H1 (cell line): Measurements from ENCODE around the gene DEDD. TPM values are rescaled to one million over a fixed set of nuclear protein-coding genes. Genes with fewer than 3 reads are reported as not detected.

Source experiments
- BCL11A ChIP-seq, 2 experiments: IDR thresholded peaks; one replicate each; pipeline ENCODE4 v1.6.1; 2011; ENCODE audit warnings: low read depth in 2 of 2, low read length in 2 of 2, mild to moderate bottlenecking in 2 of 2
- KDM4A ChIP-seq: IDR thresholded peaks from one replicate; pipeline ENCODE4 v1.7.1; 2012; ENCODE audit warnings: low read depth, mild to moderate bottlenecking, moderate library complexity, low read length, inconsistent platforms; ENCODE audit not compliant: severe bottlenecking
- NRF1 ChIP-seq: IDR thresholded peaks from 2 replicates; pipeline ENCODE4 v1.6.1; 2011; ENCODE audit warnings: mild to moderate bottlenecking, low read depth, low read length, improper control_type of control experiment
- PHF8 ChIP-seq: fragments of 200-600 bp; sonication (generic); conservative IDR thresholded peaks from 2 replicates; pipeline ENCODE4 v1.7.1; 2012; ENCODE audit warnings: low read depth, mild to moderate bottlenecking, inconsistent platforms, low read length, moderate library complexity
- RBBP5 ChIP-seq: IDR thresholded peaks from 2 replicates; pipeline ENCODE4 v1.7.1; 2012; ENCODE audit warnings: low read depth, mild to moderate bottlenecking, inconsistent platforms, low read length, moderate library complexity, borderline replicate concordance
- RXRA ChIP-seq: IDR thresholded peaks from 2 replicates; pipeline ENCODE4 v1.6.1; 2011; ENCODE audit warnings: low read depth, mild to moderate bottlenecking, low read length, moderate library complexity; ENCODE audit not compliant: insufficient read depth
- SP4 ChIP-seq: IDR thresholded peaks from 2 replicates; pipeline ENCODE4 v1.6.1; 2012; ENCODE audit warnings: low read length, inconsistent platforms
- SRF ChIP-seq: IDR thresholded peaks from 2 replicates; pipeline ENCODE4 v1.6.1; 2011; ENCODE audit warnings: mild to moderate bottlenecking, low read depth, low read length, moderate library complexity
- polyA plus RNA-seq, 7 experiments: library from polyadenylated mRNA; depleted of rRNA in 3 of 7; stranded (reverse) in 5 of 7; unstranded in 2 of 7; fragments of >200 nt in 5 of 7; fragments of 200-250 nt in 2 of 7; gene quantifications; 1 replicate in 5 of 7; 2 replicates in 1 of 7; 4 replicates in 1 of 7; pipeline versions ENCODE4 v1.2.1 to v1.2.3, GENCODE V29; 2011 to 2013; ENCODE audit warnings: missing spikeins in 2 of 7, mixed read lengths in 2 of 7
- total RNA-seq: library from RNA; stranded (reverse); fragmentation: NEBNext Ultra II Directional; extraction: Animal tissue kit (Norgen Biotek cat#: 25700); gene quantifications from 2 replicates; pipeline ENCODE4 v1.2.1, GENCODE V29; 2021
- TF ChIP-seq, protein P1 (sequence below): fragments of 300-600 bp; sonication (generic); IDR thresholded peaks from 2 replicates; pipeline ENCODE4 v1.7.1; 2012; ENCODE audit warnings: low read length, moderate library complexity, mild to moderate bottlenecking, inconsistent platforms; ENCODE audit not compliant: insufficient replicate concordance

DEDD gene
- total and polyA plus RNA-seq, 2 of the 8 experiments (the other 6 are each of a cell fraction or from before 2014, with no cell fraction given), result 42.6 to 55.9 TPM

GRCh38 chr1:161165742-161166668 lies 33.5 kb upstream of the DEDD start, which contains the start of gene PPOX (continued):
- TF ChIP-seq, protein P1, sequence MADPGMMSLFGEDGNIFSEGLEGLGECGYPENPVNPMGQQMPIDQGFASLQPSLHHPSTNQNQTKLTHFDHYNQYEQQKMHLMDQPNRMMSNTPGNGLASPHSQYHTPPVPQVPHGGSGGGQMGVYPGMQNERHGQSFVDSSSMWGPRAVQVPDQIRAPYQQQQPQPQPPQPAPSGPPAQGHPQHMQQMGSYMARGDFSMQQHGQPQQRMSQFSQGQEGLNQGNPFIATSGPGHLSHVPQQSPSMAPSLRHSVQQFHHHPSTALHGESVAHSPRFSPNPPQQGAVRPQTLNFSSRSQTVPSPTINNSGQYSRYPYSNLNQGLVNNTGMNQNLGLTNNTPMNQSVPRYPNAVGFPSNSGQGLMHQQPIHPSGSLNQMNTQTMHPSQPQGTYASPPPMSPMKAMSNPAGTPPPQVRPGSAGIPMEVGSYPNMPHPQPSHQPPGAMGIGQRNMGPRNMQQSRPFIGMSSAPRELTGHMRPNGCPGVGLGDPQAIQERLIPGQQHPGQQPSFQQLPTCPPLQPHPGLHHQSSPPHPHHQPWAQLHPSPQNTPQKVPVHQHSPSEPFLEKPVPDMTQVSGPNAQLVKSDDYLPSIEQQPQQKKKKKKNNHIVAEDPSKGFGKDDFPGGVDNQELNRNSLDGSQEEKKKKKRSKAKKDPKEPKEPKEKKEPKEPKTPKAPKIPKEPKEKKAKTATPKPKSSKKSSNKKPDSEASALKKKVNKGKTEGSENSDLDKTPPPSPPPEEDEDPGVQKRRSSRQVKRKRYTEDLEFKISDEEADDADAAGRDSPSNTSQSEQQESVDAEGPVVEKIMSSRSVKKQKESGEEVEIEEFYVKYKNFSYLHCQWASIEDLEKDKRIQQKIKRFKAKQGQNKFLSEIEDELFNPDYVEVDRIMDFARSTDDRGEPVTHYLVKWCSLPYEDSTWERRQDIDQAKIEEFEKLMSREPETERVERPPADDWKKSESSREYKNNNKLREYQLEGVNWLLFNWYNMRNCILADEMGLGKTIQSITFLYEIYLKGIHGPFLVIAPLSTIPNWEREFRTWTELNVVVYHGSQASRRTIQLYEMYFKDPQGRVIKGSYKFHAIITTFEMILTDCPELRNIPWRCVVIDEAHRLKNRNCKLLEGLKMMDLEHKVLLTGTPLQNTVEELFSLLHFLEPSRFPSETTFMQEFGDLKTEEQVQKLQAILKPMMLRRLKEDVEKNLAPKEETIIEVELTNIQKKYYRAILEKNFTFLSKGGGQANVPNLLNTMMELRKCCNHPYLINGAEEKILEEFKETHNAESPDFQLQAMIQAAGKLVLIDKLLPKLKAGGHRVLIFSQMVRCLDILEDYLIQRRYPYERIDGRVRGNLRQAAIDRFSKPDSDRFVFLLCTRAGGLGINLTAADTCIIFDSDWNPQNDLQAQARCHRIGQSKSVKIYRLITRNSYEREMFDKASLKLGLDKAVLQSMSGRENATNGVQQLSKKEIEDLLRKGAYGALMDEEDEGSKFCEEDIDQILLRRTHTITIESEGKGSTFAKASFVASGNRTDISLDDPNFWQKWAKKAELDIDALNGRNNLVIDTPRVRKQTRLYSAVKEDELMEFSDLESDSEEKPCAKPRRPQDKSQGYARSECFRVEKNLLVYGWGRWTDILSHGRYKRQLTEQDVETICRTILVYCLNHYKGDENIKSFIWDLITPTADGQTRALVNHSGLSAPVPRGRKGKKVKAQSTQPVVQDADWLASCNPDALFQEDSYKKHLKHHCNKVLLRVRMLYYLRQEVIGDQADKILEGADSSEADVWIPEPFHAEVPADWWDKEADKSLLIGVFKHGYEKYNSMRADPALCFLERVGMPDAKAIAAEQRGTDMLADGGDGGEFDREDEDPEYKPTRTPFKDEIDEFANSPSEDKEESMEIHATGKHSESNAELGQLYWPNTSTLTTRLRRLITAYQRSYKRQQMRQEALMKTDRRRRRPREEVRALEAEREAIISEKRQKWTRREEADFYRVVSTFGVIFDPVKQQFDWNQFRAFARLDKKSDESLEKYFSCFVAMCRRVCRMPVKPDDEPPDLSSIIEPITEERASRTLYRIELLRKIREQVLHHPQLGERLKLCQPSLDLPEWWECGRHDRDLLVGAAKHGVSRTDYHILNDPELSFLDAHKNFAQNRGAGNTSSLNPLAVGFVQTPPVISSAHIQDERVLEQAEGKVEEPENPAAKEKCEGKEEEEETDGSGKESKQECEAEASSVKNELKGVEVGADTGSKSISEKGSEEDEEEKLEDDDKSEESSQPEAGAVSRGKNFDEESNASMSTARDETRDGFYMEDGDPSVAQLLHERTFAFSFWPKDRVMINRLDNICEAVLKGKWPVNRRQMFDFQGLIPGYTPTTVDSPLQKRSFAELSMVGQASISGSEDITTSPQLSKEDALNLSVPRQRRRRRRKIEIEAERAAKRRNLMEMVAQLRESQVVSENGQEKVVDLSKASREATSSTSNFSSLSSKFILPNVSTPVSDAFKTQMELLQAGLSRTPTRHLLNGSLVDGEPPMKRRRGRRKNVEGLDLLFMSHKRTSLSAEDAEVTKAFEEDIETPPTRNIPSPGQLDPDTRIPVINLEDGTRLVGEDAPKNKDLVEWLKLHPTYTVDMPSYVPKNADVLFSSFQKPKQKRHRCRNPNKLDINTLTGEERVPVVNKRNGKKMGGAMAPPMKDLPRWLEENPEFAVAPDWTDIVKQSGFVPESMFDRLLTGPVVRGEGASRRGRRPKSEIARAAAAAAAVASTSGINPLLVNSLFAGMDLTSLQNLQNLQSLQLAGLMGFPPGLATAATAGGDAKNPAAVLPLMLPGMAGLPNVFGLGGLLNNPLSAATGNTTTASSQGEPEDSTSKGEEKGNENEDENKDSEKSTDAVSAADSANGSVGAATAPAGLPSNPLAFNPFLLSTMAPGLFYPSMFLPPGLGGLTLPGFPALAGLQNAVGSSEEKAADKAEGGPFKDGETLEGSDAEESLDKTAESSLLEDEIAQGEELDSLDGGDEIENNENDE, result no peak
- TF ChIP-seq NRF1, result no peak
- TF ChIP-seq SP4, result peak; percentile 55; the same call in 1 of the 2 replicates
- TF ChIP-seq PHF8, result peak; percentile 40; the same call in 1 of the 2 replicates
- no peak for TF ChIP-seq RXRA
- peak; percentile 50; the same call in 1 of the 2 replicates for TF ChIP-seq RBBP5
- TF ChIP-seq KDM4A, result no peak
- no peak for TF ChIP-seq BCL11A (IDR thresholded peaks at IDR 0.05; ENCODE audit: low read depth in 2 of 2, low read length in 2 of 2)
- TF ChIP-seq SRF, result no peak
